ENCODE measurements around the gene OR6N2. TPM values are rescaled to one million over a fixed set of nuclear protein-coding genes. Genes with fewer than 3 reads are reported as not detected.

The OR6N2 gene
- total and polyA plus RNA-seq, 2 experiments from 2014 or later: not detected

DNA sequence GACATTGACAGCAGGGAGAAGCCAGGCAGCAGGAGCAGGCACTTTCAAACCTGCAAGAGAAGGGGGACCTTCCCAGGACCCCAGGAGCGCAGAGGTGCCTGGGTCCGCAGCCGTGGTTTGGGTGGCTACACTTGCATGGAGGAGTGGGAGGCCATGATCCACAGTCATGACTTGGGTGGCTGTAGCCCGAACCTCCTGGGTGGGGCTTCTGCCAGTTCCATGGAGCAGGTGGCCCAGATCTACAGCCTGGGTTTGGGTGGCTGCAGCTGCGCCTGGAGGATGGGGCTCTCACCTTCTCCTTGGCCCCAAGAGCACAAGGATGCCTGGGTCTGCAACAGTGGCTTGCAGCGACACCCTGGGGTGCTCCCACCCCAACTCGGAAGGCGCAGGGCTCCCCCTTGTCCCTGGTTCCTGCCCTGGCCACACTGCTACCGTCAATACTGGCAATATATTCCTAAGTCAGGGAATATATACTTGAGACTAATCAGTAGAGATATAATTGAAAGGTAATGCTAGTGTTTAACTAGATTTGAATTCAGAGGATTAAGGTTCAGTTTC lies 28.8 kb downstream of the OR6N2 start:
- Mint-ChIP-seq H3K27me3 (ENCODE audit: insufficient read depth, low read depth, poor library complexity) (no peaks in the 10 kb centered on the region), H3K27ac (no peak overlapping the region), H3K36me3 (ENCODE audit: low read depth) (no peaks in the 10 kb centered on the region), H3K9me3 (peaks cover 3% of the 10 kb centered on the region; the same call in 1 of the 3 replicates), H3K4me3 (no peak overlapping the region), H3K4me1 (no peaks in the 10 kb centered on the region)
- Histone ChIP-seq H3K9me2 (ENCODE audit: insufficient read depth) (no peaks in the 10 kb centered on the region), H3K4me2 (no peak overlapping the region), H3K27ac (ENCODE audit: low read depth) (no peak overlapping the region), H3K36me3 (ENCODE audit: insufficient read depth) (no peaks in the 10 kb centered on the region), H2AFZ (no peak overlapping the region), H3K4me1 (ENCODE audit: insufficient read depth) (no peaks in the 10 kb centered on the region), H4K20me1 (replicated peaks; ENCODE audit: insufficient read depth) (no peaks in the 10 kb centered on the region), H3K4me3 (no peak overlapping the region), H3K27me3 (ENCODE audit: insufficient read depth) (no peaks in the 10 kb centered on the region), H3F3A (replicated peaks; ENCODE audit: low read depth) (no peaks in the 10 kb centered on the region), H3K79me2 (replicated peaks; ENCODE audit: insufficient read depth) (no peaks in the 10 kb centered on the region)
- TF ChIP-seq JUNB (IDR thresholded peaks at IDR 0.05; ENCODE audit: unreplicated experiment): no peak
- no peak for TF ChIP-seq EZH2phosphoT487 (IDR thresholded peaks at IDR 0.05; ENCODE audit: unreplicated experiment)
- TF ChIP-seq EZH2 (IDR thresholded peaks at IDR 0.05; ENCODE audit: low read depth, unreplicated experiment): no peak
- TF ChIP-seq POLR2AphosphoS5 (IDR thresholded peaks at IDR 0.05; ENCODE audit: low read depth): no peak
- no peak for TF ChIP-seq STAT1 (IDR thresholded peaks at IDR 0.05; ENCODE audit: unreplicated experiment)
- no peak for TF ChIP-seq NANOG (IDR thresholded peaks at IDR 0.05; ENCODE audit: borderline replicate concordance)
- TF ChIP-seq, protein P1, sequence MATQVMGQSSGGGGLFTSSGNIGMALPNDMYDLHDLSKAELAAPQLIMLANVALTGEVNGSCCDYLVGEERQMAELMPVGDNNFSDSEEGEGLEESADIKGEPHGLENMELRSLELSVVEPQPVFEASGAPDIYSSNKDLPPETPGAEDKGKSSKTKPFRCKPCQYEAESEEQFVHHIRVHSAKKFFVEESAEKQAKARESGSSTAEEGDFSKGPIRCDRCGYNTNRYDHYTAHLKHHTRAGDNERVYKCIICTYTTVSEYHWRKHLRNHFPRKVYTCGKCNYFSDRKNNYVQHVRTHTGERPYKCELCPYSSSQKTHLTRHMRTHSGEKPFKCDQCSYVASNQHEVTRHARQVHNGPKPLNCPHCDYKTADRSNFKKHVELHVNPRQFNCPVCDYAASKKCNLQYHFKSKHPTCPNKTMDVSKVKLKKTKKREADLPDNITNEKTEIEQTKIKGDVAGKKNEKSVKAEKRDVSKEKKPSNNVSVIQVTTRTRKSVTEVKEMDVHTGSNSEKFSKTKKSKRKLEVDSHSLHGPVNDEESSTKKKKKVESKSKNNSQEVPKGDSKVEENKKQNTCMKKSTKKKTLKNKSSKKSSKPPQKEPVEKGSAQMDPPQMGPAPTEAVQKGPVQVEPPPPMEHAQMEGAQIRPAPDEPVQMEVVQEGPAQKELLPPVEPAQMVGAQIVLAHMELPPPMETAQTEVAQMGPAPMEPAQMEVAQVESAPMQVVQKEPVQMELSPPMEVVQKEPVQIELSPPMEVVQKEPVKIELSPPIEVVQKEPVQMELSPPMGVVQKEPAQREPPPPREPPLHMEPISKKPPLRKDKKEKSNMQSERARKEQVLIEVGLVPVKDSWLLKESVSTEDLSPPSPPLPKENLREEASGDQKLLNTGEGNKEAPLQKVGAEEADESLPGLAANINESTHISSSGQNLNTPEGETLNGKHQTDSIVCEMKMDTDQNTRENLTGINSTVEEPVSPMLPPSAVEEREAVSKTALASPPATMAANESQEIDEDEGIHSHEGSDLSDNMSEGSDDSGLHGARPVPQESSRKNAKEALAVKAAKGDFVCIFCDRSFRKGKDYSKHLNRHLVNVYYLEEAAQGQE (IDR thresholded peaks at IDR 0.05; ENCODE audit: unreplicated experiment): no peak
- TF ChIP-seq, protein P2, sequence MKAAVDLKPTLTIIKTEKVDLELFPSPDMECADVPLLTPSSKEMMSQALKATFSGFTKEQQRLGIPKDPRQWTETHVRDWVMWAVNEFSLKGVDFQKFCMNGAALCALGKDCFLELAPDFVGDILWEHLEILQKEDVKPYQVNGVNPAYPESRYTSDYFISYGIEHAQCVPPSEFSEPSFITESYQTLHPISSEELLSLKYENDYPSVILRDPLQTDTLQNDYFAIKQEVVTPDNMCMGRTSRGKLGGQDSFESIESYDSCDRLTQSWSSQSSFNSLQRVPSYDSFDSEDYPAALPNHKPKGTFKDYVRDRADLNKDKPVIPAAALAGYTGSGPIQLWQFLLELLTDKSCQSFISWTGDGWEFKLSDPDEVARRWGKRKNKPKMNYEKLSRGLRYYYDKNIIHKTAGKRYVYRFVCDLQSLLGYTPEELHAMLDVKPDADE (IDR thresholded peaks at IDR 0.05): no peak
- no peak for TF ChIP-seq ZNF331 (CRISPR knock-in tag; IDR thresholded peaks at IDR 0.05; ENCODE audit: low read depth)
- TF ChIP-seq, protein P3, sequence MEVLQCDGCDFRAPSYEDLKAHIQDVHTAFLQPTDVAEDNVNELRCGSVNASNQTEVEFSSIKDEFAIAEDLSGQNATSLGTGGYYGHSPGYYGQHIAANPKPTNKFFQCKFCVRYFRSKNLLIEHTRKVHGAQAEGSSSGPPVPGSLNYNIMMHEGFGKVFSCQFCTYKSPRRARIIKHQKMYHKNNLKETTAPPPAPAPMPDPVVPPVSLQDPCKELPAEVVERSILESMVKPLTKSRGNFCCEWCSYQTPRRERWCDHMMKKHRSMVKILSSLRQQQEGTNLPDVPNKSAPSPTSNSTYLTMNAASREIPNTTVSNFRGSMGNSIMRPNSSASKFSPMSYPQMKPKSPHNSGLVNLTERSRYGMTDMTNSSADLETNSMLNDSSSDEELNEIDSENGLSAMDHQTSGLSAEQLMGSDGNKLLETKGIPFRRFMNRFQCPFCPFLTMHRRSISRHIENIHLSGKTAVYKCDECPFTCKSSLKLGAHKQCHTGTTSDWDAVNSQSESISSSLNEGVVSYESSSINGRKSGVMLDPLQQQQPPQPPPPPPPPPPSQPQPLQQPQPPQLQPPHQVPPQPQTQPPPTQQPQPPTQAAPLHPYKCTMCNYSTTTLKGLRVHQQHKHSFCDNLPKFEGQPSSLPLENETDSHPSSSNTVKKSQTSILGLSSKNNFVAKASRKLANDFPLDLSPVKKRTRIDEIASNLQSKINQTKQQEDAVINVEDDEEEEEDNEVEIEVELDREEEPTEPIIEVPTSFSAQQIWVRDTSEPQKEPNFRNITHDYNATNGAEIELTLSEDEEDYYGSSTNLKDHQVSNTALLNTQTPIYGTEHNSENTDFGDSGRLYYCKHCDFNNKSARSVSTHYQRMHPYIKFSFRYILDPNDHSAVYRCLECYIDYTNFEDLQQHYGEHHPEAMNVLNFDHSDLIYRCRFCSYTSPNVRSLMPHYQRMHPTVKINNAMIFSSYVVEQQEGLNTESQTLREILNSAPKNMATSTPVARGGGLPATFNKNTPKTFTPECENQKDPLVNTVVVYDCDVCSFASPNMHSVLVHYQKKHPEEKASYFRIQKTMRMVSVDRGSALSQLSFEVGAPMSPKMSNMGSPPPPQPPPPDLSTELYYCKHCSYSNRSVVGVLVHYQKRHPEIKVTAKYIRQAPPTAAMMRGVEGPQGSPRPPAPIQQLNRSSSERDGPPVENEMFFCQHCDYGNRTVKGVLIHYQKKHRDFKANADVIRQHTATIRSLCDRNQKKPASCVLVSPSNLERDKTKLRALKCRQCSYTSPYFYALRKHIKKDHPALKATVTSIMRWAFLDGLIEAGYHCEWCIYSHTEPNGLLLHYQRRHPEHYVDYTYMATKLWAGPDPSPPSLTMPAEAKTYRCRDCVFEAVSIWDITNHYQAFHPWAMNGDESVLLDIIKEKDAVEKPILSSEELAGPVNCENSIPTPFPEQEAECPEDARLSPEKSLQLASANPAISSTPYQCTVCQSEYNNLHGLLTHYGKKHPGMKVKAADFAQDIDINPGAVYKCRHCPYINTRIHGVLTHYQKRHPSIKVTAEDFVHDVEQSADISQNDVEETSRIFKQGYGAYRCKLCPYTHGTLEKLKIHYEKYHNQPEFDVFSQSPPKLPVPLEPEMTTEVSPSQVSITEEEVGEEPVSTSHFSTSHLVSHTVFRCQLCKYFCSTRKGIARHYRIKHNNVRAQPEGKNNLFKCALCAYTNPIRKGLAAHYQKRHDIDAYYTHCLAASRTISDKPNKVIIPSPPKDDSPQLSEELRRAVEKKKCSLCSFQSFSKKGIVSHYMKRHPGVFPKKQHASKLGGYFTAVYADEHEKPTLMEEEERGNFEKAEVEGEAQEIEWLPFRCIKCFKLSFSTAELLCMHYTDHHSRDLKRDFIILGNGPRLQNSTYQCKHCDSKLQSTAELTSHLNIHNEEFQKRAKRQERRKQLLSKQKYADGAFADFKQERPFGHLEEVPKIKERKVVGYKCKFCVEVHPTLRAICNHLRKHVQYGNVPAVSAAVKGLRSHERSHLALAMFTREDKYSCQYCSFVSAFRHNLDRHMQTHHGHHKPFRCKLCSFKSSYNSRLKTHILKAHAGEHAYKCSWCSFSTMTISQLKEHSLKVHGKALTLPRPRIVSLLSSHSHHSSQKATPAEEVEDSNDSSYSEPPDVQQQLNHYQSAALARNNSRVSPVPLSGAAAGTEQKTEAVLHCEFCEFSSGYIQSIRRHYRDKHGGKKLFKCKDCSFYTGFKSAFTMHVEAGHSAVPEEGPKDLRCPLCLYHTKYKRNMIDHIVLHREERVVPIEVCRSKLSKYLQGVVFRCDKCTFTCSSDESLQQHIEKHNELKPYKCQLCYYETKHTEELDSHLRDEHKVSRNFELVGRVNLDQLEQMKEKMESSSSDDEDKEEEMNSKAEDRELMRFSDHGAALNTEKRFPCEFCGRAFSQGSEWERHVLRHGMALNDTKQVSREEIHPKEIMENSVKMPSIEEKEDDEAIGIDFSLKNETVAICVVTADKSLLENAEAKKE (CRISPR knock-in tag; IDR thresholded peaks at IDR 0.05): no peak
- TF ChIP-seq ZNF114 (CRISPR knock-in tag; IDR thresholded peaks at IDR 0.05): no peak
- TF ChIP-seq, protein P4, sequence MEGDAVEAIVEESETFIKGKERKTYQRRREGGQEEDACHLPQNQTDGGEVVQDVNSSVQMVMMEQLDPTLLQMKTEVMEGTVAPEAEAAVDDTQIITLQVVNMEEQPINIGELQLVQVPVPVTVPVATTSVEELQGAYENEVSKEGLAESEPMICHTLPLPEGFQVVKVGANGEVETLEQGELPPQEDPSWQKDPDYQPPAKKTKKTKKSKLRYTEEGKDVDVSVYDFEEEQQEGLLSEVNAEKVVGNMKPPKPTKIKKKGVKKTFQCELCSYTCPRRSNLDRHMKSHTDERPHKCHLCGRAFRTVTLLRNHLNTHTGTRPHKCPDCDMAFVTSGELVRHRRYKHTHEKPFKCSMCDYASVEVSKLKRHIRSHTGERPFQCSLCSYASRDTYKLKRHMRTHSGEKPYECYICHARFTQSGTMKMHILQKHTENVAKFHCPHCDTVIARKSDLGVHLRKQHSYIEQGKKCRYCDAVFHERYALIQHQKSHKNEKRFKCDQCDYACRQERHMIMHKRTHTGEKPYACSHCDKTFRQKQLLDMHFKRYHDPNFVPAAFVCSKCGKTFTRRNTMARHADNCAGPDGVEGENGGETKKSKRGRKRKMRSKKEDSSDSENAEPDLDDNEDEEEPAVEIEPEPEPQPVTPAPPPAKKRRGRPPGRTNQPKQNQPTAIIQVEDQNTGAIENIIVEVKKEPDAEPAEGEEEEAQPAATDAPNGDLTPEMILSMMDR (conservative IDR thresholded peaks at IDR 0.05; ENCODE audit: low read depth in 2 of 2): no peak
- no peak for TF ChIP-seq CREB1 (CRISPR knock-in tag; IDR thresholded peaks at IDR 0.05; ENCODE audit: low read depth)
- no peak for DNase-seq (ENCODE audit: low spot score)
- ATAC-seq: no peak
